GM18909 (cell line): ENCODE measurements around the gene AP3M1.
"Not testable (repeated sequence)": the region's sequence is repeated elsewhere in the genome, so short reads cannot be mapped to it uniquely, and the experiment has no call there.

Experiments used
- ATAC-seq: cut with Tn5 transposase; IDR thresholded peaks from one replicate; pipeline ENCODE4 v1.9.1; 2021; ENCODE audit warnings: mild to moderate bottlenecking; ENCODE audit not compliant: unreplicated experiment, poor library complexity

AP3M1 gene, protein sequence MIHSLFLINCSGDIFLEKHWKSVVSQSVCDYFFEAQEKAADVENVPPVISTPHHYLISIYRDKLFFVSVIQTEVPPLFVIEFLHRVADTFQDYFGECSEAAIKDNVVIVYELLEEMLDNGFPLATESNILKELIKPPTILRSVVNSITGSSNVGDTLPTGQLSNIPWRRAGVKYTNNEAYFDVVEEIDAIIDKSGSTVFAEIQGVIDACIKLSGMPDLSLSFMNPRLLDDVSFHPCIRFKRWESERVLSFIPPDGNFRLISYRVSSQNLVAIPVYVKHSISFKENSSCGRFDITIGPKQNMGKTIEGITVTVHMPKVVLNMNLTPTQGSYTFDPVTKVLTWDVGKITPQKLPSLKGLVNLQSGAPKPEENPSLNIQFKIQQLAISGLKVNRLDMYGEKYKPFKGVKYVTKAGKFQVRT

DNA sequence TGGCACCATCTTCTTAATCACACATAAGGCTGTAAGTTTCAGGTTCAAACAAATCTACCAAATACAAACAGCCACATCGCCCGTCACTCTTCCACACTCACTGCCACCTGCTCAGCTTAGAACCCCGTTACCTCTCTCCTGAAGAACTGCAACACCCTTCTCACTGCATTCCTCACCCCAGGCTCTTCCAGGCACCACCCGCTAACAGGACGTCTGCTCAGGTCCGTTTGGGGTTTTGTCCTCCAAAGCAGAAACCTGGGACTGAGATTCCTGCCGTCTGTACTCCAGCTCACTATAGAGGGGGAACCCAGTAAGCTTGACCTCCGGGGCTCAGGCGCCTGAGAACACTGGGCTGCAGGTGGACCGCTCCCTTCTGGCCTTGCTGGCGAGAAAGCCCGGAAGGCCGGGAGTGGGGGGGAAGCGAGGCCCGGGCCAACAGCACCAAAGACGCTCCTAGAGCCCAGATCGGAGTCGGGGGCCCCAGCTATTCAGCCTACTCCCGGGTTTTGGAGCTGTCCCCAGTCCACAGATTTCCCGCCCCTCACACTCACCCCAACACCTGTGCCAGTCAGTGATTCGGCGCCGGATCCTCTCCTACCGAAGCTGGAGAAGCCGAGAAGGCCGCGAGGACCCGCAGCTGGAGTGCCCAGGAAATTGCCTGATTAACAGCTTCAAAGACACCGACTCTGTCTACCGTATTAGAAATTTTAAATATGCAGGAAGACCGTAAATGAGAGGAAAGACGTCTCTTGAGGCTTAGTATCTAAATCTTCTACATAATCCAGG is at the start of gene AP3M1:
Gene AP3M1, minus strand, starts transcription at position 625 of the 786 bp plus-strand sequence. CDS start 12,449 bp downstream, outside the sequence.
- peak; percentile 46 for ATAC-seq

GRCh38 chr10:74199315-74199714 is 48.7 kb upstream of the AP3M1 start:
- no peak for ATAC-seq

- ATAC-seq = no peak
Measured at GRCh38 chr10:74194999-74195398, 44.4 kb upstream of the AP3M1 start.

DNA sequence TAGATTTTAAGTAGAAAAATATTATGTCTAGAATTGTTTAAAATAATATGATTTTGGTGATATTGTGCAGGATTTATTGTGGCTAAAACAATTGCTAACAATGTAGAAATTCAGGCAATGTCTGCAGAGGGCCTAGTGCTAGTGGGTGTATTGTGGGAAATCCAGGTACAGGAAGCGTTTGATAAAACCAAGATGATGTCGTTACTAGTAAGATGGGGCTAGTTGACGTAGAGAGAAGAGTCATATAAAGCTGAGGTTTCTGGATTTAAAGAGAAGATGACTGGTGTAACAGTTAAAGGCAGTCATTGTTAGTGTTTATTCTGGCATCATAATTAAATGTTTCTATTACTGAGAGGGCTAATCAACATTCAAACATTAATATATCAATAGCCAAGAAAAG is 43.9 kb upstream of the AP3M1 start:
- no peak for ATAC-seq

- ATAC-seq = no peak
Measured at GRCh38 chr10:74190494-74190893, 39.9 kb upstream of the AP3M1 start.

DNA sequence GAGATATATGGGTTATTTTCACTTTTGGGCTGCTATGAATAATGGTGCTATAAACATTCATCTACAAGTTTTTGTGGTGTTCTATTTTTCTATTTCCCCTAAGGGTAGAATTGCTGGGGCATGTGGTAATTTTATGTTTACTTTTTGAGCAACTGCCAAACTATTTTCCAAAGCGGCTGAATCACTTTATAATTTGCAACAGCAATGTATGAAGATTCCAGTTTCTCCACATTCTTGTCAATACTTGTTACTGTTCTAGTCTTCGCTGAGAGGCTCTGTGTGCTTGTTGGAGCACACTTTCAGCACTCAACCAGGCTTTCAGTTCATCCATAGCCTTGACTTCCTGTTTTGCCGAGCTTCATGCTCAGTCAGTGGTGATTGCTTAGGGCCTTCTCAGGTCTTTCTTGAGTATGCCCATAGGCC is 39.4 kb upstream of the AP3M1 start:
- peak; percentile 78 for ATAC-seq

DNA sequence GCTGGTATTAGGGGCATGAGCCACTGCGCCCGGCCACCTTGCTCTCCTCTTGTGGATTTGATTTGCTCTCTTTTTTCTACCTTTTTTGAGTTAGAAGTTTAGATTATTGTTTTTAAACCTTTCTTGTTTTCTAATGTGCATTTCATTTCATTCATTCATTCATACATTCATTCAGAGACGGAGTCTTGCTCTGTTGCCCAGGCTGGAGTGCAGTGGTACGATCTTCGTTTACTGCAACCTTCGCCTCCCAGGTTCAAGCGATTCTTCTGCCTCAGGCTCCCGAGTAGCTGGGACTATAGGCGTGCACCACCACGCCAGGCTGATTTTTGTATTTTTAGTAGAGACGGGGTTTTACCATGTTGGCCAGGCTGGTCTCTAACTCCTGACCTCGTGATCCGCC is 38.0 kb upstream of the AP3M1 start:
- not testable (repeated sequence) for ATAC-seq

DNA sequence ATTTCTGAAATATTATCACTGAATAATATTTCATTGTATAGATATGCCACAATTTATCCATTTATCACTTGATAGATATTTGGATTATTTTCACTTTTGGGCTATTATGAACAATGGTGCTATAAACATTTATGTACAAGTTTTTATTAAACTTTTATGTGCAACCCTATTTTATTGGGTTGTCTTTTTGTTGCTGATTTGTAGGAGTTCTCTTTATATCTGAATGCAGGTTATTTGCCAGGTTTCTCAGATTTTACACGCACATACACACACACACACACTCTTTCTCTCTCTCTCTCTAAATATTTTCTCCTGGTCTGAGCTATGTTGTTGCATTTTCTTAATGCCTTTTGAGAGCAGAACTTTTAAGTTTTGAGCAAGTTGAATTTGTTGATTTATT is 36.6 kb upstream of the AP3M1 start:
- no peak for ATAC-seq

- no peak for ATAC-seq
Measured at GRCh38 chr10:74186678-74187077, 36.0 kb upstream of the AP3M1 start.

DNA sequence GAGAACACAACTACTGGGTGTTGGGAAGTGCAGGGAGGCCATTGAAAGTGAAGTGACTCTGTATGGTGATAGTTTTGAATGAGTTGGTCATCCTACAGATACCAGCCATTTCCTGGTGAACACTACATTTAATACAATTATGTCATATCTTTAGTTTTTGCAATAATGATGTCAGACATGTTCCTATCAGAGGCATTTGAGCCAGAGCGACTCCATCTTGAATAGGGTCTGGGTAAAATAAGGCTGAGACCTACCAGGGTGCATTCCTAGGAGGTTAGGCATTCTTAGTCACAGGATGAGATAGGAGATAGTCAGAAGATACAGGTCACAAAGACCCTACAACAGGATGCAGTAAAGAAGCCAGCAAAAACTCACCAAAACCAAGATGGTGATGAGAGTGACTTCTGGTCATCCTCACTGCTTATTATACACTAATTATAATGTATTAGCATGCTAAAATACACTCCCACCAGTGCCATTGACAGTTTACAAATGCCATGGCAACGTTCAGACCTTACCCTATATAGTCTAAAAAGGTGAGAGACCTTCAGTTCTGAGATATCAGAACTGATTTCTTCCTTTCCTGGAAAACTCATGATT is 28.6 kb upstream of the AP3M1 start:
- no peak for ATAC-seq

DNA sequence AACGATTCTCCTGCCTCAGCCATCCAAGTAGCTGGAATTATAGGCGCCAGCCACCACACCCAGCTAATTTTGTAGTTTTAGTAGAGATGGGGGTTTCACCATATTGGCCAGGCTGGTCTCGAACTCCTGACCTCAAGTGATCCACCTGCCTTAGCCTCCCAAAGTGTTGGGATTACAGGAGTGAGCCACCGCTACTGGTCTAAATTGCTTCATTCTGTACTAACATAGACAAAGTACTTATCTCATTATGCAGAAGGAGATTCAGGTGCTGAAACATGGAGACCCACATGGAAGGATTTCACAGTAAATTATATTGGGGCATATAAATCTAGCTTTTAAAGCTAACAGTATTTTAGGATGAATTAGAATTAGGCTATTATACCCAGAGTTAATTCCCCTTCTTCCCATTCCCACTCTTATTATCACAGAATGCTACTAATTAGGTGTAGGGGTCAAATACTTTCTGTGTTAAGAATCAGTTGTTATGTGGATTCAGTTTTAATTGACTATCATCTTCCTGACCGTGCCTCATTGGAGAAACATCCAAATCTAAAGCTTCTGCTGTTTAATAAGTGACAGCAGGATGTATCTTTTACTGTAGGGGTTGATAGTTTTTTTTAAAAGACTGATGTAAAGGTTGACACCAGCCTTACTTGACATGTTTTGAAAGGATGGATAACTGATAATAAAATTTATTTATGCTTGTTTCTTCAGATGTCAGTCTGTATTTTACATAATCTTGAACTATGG is 27.6 kb upstream of the AP3M1 start:
- ATAC-seq = no peak

DNA sequence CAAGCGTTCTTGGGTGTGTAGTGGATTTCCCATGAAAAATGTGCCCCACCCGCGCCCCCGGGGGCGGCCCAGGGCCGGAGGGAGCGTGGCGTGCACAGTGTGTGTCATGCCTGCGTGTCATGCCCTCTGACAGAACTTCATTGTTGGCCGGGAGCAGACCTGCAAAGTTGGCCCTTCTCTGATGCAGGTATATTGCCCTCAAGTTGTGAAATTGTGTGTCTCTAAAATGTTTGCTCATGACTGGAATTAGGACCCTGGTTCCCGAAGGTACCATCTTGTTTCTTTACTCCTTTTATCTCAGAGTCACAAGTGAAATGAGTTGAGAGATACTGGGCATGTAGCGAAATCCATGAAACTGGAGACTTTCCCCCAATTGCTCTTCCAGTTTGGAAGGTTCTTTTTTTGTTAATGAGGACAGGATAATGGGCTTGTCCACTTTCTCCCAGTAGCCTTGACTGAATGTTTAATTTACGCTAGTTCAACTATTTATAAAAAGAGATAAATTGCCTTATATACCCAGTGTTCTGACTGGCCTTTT is 26.6 kb upstream of the AP3M1 start:
- peak; percentile 28 for ATAC-seq

DNA sequence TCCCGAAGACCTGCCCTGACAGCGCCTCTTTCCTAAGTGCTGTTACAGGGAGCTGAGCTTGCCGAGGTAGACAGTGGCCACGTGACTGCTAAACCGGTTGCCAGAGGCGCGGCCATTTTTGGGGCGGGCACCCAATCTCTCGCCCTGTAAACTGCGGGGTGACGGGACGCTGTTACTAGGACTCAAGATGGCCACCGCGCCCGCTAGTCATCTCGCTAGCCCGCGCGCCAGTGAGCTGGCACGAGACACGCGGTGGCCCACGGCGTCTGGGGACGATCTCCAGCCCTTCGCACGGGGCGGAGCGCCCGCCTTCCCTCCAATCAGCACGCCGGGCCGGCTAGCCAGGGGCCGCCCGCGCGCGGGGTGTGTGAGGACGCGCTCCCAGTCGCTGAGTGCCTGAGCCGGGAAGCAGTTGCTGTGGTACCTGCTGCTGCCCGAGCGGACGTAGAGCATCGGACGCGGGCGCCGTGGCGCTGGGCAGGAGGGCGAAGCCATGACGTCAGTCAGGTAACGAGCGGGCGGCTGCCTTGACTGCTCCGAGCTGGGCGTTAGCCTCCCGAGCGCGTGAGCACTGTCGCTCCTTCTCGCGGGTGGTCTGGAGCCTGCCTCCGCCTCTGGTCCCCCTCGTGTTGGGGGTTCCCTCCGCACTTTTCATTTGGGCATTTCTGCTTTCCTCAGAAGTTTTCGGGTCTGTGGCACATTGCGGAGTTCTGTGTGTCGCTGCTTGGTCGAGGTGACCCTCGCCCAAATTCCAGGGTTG is 25.9 kb upstream of the AP3M1 start:
- ATAC-seq = peak; percentile 92

GRCh38 chr10:74175510-74176379 is 25.1 kb upstream of the AP3M1 start:
- ATAC-seq = no peak

DNA sequence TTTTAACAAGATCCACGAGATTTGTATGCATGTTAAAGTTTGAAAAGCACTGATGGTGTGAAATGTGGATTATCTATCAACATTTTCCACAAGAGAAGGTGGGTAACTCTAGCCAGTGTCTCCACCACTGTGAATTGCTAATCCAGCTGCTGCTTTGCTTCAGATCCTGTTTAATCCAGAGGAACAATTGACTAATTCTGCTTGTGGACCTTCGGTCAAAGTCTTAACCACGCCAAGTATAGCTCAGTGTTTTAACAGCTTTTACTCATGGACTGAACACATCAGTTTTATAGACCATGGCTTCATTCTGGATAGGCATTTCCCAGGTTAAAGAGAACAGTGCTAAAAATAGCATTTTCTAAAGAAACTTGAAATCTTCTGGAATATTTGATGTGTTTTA is 23.9 kb upstream of the AP3M1 start:
- no peak for ATAC-seq

GRCh38 chr10:74171625-74172024 is 21.0 kb upstream of the AP3M1 start:
- ATAC-seq = no peak

DNA sequence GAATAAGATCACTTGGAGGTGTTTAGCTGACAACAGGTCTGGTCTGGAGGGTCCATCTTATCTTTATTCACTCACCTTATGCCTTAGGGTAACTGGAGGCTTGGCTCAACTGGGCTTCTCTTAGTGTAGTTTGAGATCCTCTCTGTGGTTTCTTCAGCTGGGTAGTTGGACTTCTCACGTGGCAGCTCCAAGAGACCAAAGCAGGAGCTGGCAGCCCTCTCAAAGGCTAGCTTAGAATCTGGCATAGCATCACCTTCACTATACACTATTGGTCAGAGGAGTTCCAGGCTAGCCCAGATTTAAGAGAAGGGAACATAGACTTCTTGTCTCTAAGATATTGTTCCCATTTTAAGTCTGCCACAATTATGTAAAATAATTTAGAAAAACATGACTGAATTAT is 16.8 kb upstream of the AP3M1 start:
- no peak for ATAC-seq

DNA sequence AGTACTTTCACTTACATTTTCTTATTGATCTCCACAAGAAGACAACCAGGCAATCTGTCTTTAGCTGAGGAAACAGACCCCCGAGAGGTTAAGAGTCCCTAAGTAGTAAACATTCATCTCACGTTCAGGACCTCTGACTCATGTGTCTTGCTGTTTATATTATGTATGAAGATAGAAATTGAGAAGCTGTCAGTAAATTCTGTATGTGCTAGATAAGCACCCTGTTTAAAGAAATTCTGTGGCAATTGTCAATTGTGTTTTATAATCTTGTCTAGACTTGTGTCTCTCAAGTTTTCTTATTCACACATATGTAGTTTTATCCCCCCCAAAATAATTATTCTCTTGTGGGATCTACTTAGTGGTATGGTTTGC is 14.9 kb upstream of the AP3M1 start:
- no peak for ATAC-seq
